HG02884 (cell line): ENCODE data around the gene FANCE.
"Not testable (repeated sequence)": the region's sequence is repeated elsewhere in the genome, so short reads cannot be mapped to it uniquely, and the experiment has no call there.

ENCODE experiments used
- ATAC-seq: cut with Tn5 transposase; IDR thresholded peaks from one replicate; pipeline ENCODE4 v1.9.1; 2021; ENCODE audit warnings: mild to moderate bottlenecking, moderate library complexity; ENCODE audit not compliant: unreplicated experiment

The FANCE gene

DNA sequence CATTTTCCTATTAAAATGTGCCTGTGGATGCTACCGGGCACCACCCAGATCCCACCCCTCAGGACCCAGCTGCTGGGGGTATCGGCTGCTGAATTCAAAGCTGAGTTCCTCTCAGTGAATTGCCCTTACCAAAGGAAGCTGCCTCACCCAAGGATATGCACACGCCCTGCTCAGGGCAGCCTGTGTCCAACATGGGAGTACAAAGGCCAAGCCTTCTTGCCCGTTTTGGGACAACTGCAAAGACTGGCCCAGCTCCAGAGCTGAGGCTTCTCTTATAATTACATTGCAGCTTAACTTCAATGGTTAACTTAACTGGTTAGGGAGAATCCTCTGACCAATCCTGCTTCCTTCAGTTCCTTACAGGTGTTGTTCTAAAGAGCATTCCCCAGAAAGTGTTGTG is 19.8 kb upstream of the FANCE start:
- no peak for ATAC-seq

DNA sequence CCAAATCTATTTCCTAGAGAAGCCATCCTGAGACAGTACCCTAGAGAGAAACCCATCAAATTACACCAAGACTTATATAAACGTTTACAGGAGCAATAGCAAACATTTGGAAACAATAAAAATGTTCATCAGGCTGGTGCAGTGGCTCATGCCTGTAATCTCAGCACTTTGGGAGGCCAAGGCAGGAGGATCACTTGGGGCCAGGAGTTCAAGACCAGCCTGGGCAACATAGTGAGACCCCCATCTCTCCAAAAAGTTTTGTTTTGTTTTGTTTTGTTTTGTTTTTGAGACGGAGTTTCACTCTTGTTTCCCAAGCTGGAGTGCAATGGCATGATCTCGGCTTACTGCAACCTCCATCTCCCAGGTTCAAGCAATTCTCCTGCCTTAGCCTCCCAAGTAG is 19.4 kb upstream of the FANCE start:
- not testable (repeated sequence) for ATAC-seq

DNA sequence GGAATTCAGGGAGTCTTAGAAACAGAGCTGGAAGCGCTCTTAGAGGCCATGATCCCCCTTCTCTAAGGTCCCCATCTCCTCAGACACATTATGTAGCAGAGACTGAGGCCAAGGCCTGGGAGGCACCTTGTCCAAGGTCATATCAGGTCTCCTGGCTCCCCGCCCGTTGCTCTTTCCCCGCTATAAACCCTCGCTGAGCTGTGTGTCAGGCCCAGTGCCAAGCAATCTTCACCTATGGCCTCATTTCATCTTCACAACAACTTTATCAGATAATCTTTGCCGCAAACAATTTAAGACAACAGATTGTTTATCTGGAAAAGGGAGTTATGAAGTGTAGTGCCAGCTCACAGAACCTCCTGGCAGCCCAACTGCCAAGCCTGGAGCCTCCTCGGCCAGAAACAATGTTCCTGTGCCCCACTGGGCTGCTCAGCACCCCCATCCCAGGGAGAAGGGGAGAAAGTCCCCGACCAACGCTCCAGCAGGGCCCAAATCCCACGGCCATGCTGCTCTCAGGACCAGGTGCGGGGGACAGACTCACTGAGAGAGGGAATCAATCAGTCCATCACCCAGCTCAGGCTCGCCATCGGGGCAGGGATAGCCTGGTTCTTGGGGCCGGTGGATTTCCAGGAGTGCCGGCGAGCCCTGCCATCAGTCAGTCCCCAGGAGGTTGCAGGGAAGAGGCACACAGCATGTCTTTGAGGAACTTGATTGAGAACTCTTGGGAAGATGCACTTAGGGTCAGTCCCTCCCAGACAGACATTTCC is 16.9 kb upstream of the FANCE start:
- no peak for ATAC-seq

DNA sequence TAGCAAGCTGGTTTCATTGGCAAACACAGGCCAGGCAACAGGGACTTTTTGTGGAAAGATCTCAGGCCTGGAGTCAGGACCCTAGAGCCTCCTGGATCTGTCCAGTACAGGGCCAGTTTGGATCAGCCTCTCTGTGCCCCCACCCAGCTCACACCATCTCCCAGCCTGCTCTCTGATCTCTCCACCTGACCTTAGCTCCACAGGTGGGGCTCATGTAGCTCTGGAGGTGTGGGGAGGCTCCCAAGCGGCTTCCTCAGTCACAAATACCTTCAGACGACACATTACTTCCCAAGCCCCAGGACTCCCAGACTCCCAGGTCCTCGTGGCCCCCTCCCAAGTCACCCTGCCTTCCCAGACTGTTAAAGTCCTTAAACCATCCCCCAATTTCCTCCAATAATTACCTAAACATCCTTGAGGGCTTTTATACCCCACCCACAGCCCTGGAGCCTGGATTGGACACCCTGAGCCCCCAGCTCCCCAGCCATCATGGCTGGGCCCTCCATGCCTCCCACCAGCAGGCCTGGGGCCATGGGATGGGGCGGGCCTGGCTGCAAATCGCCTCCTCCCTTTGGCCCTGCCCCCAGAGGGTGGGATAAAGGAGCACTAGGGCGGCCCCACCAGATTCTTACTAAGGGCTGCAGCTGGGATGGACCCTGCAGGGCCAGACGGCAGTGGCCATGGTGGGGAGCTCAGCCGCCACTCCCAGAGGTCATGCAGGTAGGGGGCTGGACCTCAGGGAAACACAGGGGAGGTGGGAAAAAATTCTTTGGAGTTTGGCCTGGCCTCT is 15.9 kb upstream of the FANCE start:
- no peak for ATAC-seq

DNA sequence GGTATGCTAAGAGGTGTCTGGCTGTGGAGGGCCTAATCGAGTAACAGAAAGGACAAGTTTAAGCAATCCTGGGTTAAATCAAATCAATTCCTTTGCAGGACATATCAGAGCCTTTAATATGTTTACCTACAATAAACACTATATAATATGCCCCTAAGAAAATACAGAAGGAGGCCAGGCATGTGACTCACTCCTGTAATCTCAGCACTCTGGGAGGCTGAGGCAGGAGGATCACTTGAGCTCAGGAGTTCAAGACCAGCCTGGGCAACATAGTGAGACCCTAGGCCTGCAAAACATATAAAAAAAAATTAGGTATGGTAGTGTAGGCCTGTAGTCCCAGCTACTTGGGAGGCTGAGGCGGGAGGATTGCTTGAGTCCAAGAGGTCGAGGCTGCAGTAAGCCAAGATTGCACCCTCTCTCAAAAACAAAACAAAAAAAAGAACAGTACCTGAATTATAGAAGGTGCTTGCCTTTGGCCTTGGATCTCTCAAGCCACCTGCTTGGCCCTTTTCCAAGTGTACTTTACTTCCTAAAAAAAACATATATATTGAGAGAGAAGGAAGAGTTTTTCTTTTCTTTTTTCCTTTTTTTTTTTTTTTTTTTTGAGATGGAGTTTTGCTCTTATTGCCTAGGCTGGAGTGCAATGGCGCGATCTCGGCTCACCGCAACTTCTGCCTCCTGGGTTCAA is 13.6 kb upstream of the FANCE start:
- not testable (repeated sequence) for ATAC-seq

DNA sequence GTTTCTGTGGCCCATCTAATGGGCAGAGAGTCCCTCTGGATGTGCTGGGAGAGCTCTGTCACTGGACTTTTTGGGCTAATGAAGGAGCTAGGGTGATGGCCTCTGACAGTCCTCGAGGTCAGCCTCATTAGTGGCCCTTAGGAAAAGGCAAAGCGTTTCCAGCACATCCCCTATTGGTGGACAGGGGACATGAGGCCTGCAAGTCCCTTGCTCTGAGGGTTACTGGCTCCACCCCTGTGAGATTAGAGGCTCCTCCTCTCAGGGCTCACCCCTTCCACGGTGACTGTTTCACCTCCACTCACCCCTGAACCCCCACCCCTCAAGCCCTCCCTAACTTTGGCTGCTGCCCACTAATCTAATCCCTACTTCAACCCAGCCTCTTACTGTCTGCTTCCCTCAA is 12.8 kb upstream of the FANCE start:
- ATAC-seq = no peak

DNA sequence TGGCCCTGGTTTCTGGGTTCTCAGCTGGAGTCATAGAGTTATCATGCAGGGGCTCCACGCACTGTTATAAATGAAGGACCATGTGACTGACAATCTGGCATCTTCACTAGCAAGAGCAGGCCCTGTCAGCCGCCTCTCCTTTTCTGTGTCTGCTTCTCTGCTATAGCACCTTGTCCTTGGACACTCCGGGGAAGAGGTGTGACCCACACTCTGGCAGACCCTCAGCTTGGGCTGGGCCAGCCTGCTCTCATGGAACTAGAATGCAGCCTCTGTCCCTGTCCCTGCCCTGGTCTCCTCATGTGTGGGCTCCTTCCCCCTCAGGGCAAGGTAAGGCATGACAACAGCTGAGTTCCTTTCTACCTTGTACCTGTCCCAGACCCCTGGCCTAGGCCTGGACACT is 10.9 kb upstream of the FANCE start:
- no peak for ATAC-seq

DNA sequence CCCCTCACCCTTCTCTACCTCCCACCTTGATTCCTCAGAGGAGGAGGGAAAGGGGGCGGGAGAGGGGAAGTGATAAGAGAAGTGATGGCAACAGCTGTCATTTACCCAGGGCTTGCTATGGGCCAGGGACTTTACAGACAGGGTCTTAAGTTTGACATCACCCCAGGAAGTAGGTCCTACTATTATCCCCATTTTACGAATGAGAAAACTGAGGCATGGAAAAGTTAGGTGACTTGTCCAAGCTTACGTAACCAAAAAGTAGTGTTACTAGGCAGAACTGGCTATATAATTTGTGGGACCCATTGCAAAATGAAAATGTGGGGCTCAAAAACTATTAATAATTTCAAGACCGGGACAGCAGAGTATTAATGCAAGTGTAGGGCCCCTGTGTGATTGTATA is 10.5 kb upstream of the FANCE start:
- ATAC-seq = no peak

DNA sequence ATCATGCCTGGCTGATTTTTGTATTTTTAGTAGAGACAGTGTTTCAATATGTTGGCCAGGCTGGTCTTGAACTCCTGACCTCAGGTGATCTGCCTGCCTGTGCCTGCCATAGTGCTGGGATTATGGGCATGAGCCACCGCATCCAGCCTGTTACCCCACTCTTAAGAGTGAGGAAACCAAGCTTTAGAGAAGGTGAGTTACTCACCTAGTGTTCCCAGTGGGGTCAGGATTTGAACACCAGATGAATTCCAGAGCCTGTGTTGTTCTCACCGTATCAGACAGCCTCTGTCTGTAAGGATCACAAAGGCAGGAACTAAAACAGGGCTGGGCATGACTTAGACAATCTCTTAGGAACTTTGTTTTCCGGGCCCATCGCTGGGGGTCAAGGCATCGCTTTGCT is 9.4 kb upstream of the FANCE start:
- ATAC-seq = no peak

DNA sequence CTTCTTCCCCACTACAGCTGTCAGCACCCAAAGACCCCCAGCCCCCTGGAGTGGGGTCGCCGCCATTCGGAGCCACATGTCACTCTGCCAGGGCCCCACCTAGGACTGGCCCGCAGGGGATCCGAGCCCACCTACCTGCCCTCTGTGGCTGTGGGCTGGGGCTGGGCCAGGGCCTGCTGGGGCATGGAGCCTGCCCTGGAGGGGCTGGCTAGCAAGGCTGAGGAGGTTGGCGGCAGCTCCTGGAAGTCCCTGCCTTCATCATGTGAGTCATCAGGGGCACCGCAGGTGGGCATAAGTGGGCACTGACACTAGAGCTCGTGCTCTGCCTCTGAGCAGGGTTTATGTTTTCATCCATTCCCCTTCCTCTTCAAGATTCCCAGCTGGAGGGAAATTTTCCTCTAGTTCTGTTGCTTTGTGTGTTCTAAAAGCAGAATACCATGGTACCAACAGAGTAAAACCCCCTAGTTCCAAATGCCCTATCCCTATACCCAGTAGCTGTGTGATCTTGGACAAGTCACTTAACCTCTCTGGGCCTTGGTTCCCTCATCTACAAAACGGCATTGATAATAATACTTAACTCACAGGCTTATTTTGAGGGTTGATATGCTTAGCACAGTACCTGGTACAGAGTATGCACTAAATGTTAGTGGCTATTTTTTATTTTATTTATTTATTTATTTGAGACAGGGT is 8.7 kb upstream of the FANCE start:
- no peak for ATAC-seq

DNA sequence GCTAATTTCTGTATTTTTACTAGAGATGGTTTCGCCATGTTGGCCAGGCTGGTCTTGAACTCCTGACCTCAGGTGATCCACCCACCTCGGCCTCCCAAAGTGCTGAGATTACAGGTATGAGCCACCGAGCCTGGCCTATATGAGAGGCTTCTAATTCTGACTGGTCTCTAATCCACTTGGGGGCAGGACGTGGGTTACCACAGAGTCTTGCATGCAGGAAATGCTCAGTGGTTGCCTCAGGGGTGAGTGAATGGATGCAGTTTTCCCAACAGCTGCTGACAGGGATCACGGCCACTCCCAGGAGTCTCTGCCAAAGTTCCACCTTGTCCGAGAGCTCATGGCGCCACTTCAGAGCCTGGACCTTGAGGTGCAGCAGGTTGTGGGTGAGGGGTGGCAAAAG is 6.4 kb upstream of the FANCE start:
- no peak for ATAC-seq

DNA sequence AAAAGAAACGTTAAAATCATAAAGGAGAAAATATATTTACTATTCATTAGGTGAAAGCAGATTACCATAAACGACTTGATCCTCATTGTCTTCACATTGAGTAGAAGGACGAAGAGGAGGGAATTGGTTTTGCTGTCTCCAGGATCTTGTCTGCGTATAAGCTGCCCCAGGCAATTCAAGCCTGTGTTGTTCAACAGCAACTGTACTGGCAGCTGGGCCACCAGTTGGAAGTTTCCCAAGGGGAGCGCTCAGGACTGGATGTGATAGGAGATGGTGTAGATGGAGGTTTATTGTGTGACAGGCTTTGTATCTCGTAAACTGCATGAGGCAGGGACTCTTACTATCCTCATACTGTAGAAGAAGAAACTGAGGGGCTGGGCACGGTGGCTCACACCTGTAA is 3.9 kb upstream of the FANCE start:
- ATAC-seq = no peak

DNA sequence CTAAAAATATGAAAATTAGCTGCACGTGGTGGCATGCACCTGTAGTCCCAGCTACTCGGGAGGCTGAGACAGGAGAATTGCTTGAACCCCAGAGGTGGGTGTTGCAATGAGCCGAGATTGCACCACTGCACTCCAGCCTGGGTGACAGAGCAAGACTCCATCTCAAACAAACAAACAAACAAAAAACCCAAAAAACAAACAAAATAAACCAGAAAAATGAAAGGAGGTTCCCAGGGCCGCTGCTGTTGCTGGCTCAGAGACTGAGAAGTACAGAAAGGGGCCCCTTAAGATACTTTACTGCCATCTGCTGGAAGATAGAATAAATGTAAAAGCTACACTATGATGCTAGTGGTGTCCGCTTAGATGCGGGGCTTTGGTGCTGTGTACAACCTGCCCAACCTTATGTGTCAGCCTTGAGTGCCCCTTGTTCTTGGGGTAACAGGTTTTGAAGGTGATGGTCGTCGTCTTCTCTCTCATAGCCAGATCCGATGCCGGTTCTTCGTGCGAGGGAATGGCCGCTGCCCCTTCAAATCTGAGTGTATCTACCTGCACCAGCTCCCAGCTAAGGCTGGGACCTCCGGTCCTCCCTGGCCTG is 2.8 kb upstream of the FANCE start:
- ATAC-seq = no peak

DNA sequence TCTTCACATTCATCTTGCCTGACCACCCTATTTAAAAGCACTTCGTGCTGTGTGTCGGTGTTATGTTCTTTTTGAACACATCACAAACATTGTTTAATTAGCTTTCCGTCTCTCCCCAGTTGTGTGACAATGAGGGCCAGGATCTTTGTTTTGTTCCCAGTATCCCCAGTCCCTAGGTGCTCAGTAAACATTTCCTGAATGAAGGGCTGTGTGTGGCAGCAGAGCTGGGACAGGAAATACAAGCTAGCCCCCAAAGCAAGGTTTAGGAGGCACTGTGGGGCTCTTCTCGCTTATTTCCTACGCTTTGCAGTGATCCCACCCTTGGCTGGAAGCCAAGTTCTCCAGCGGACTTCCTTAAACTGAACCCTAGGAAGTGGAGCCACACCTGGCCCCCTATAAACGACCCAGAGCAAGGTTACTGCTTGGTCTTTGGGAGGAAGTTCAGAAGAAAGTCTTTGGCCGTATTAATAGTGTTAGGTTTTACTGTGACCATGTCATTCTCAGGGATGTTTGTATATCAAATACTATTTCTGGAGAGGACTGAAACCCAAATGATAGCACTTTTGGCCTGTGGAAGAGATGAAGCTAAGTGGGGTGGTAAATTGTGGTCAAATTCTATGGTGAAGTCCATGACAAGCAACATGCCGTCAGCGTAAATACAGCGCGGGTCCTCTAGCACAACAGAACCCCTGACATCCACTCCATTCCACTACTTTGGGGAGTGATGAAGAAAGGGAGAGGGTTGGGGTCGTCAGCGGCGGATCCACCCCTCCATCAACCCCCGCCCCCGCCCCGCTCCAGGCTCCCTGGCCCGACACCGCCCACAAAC is 570 bp upstream of the FANCE start:
- ATAC-seq = no peak

DNA sequence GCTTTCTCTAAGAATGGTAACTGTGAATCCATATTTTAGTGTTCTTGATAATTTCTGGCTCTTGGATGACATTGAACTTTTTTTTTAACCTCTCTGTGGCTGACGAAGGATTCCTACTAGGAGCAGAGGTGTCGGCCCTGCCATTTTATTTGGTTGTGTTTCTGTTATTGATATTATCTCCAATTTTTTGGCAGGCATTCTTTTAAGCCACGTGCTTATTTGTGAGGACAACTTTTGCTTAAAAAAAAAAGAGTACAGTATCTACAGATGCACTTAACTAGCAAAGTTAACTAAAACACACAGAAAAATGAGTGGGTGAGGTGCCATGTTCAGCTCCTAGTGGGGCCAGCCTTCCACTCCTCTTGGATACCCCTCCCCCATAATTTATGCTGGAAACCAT is 1.1 kb downstream of the FANCE start:
- no peak for ATAC-seq

DNA sequence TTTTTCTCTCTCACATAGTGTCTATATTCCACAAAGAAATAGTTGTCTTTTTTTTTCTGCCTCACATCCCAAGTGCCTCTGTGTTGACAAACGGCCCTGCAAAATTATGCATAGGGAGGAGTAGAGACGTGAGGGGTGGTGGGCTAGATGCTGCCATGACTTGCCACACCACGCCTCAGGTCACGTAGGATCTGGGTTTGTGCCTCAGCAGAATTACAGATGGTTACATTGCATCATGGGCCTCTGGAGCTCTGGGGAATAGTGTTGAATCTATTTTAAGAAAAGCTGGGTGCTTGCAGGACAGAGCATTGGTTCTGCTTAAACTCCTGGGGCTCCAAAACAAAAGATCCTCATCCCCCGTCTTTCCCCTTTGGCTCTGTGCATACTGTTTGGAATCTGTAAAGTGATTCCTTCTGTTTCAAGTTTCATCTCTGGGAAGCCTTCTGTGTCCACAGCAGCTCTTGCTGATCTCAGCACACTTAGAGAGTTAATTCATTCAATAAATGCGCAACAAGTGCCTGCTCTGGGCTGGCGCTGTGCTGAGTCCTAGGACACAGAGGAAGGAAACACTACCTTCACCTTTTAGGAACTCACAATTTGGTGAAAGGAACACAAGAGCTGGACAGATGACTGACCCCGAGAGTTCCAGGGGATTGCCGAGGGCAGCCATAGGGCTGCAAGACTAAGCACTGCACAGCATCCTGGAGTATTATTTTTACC is 2.4 kb downstream of the FANCE start:
- no peak for ATAC-seq

DNA sequence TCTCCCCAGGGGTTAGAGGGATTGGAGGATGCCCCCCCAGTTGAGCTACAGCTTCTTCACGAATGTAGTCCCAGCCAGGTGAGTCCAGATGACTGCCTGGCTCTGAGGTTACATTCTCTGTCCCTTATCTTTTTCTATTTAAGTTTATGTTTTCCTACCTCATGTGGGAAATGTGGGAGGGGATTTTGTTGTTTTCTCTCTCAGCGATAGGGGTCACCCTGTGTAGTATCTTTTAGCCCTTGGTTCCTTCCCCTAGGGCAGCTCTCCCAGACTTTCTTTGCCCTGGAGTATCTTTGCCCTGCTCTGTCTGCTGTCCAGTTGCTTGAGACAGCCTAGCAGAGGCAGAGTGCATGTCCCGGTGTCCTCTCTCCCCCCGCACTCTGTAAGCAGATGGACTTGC is 5.8 kb downstream of the FANCE start:
- ATAC-seq = no peak

DNA sequence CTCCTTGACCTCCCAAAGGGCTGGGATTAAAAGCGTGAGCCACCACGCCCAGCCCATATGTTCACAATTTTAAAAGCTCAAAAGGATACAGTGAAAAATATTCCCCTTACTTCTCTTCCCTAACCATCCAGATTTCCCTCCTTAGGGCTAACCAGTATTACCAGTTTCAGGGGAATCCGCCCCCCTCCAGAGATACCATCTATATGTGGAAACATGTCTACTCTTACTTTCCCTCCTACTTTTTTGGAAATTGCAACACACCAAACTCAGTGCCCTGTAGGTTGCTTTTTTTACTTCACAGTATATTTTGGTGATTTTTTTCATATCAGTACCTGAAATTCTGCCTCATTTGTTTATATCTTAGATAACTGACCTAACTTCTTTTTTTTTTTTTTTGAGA is 9.1 kb downstream of the FANCE start:
- no peak for ATAC-seq

DNA sequence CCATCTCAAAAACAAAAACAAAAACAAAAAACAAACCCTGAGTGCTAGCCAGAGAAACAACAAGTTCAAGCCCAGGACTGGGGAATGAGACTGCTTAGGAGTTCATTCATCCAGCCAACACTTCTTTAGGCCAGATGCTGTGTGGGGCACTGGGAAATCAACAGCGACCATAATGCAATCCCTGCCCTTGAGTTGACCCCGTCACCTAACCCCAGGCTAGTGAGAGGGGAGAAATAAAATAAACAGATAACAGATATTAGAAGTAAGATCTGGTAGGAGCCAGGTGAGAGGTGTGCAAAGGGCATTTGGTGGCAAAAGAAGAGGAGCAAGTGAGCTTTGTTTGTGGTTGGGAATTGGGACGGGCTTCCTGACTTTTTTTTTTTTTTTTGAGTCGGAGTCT is 11.2 kb downstream of the FANCE start:
- no peak for ATAC-seq
